HG02610 (cell line): ENCODE data around the gene OAT.

Source experiments
- ATAC-seq: cut with Tn5 transposase; IDR thresholded peaks from one replicate; pipeline ENCODE4 v1.9.1; 2021; ENCODE audit warnings: mild to moderate bottlenecking, moderate library complexity; ENCODE audit not compliant: unreplicated experiment

The OAT gene

GRCh38 chr10:124354411-124355382 is 64.0 kb downstream of the OAT start:
- peak; percentile 58 for ATAC-seq

- ATAC-seq, result no peak
Observed at GRCh38 chr10:124353896-124354295, 64.8 kb downstream of the OAT start.

- no peak for ATAC-seq
Observed at GRCh38 chr10:124353091-124353815, 65.5 kb downstream of the OAT start.

GRCh38 chr10:124351481-124352220 is 67.1 kb downstream of the OAT start:
- ATAC-seq, result no peak

GRCh38 chr10:124350806-124351205 is 67.9 kb downstream of the OAT start:
- no peak for ATAC-seq

GRCh38 chr10:124349996-124350280 is 68.8 kb downstream of the OAT start:
- no peak for ATAC-seq

- no peak for ATAC-seq
Observed at GRCh38 chr10:124349231-124349995, 69.3 kb downstream of the OAT start.

GRCh38 chr10:124348801-124349200 is 69.9 kb downstream of the OAT start:
- ATAC-seq, result no peak

- no peak for ATAC-seq
Observed at GRCh38 chr10:124347956-124348355, 70.8 kb downstream of the OAT start.
